DMS79 (cell line): ENCODE results near the gene SSUH2.
"Not testable (repeated sequence)": the region's sequence is repeated elsewhere in the genome, so short reads cannot be mapped to it uniquely, and the experiment has no call there.

Experiments
- DNase-seq: peaks from one replicate; lab custom pipeline; 2025; lab: John Stamatoyannopoulos, UW

SSUH2 gene

DNA sequence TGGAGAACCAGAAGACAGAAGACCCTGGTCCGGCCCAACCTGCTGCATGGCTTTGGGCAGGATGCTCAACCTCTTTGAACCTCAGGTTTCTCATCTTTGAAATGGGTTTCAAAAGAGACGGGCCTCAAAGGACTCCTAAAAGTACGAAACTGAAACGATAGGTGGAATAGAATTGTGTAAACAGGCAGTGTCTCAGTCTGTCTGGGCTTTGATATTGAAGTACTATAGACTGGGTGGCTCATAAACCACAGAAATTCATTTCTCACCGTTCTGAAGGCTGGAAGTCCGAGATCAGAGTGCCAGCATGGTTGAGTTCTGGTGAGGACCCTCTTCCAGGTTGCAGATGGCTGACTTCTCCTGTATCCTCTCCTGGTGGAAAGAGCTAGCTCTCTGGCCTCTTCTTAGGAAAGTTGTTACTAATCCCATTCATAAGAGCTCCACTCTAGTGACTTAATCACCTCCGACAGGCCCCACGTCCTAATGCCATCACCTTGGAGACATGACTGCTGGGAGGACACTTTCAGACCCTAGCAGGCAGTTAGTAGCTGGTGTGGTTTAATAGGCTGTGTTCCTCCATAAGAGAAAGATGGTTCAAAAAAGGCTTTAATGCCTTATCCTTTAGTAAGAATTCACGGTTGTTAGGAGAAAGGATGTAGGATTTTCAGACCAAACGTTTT lies 35.7 kb downstream of the SSUH2 start:
- no peak for DNase-seq

DNA sequence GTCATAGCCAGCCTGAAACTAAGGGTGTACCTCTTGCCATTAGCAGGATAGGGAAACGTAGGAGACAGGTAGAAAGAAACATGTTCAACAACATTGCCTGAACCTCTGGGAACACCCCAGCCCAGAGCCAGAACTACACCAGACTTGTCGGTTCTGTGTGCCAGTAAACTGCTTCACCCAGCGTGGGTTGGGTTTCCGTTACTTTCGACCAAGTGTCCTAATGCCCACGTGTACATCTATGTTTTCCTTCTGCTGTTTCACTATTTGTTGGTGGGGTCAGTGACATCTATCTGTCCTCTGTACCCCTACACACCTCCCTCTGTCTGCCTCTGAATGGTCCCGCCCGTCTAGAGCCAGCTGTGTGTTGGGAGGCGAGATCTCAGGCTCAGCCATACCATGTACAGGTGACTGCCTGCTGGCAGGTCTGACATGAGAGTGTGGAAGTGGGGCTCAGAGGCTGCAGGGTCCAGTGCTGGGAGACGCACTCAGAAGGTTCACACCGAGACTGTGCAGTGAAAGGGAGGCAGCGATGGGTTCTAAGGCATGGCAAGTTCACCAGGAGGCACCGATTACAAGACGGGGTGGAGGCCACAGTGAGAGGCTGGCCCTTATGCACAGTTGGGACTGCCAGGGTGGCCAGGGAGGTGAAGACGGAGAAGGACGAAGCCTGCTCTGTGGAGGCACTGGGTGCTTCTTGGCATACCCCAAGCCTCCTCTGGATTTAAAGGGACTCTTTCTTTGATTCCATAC lies 36.4 kb downstream of the SSUH2 start:
- no peak for DNase-seq

DNA sequence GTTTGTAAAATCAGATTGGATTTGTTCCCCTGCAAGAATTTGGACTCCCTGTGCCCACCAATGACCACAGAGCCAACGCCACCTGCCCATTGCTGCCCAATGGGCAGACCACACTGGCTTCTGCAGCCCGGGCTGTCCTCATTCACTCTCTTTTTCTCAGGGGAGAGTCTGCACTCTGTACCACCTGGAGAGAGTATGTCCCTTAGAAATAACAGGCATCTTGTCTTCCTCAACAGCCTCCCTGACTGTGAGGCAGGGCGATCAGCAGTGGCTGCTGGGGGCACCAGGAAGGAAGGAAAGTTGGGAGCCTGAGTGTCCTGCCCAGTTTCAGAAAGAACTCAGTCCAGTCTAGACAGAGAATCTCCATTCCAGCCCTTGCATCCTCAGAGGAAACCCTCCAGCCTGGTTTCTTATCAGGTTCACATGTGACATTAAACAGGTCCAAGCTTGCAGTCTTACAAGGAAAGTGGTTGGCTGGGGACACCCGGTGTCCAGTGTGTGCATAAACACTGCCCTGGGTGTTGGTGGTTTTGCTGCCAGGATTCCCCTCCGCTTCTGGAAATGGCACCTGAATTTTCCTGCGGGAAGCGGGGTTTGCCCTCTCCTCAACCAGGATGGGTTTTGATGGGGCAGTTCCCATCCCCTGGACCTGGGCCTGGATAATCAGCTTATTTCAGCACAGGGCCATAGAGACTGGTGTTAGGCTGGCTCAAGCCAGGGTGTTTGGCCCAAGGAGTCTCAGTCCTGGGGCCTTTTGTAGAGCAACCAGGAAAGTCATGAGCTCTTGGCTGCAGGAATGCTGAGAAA lies 37.2 kb downstream of the SSUH2 start:
- no peak for DNase-seq

DNA sequence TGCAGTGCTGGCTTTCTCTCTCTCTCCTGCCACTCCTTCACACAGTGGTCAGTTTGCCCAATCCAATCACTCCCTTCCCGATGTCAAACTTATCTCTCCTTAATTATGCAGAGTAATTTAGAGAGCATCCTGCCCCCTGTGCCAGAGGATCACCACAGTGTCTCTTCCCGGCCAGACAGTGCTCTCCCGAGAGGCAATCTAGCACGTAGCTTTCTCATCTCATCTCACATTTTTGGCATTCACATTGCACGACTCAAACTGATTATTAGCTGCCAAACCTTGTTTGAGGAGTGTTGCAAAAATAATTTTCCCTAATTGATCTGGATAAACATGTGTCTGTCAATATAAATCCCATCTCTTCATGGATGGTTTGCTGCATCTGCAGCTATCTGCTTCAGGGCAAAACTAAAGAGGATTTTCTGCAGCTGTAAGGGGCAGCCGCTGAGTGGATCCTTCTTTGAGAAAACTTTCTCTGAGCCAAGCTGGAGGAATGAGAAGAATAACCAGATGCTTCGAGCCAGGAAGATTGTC lies 37.8 kb downstream of the SSUH2 start:
- no peak for DNase-seq

DNA sequence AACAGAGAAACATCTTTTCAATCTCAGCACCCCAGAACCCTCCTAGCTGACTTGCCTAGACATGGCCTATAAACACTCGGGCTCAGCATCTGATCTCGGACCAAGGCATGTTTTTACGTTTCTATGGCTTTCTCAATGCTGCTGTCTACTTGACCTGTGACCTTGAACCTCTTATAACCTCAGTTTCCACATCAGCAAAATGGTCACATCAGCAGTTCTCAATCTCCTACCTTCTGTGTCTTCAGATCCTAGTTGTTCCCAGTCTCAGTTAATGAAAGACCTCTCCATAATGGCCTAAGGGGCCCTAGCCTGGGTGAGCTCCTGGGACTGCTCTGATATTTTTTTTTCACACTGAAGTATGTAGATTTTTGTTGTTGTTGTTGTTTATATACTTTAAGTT lies 39.6 kb downstream of the SSUH2 start:
- no peak for DNase-seq

DNA sequence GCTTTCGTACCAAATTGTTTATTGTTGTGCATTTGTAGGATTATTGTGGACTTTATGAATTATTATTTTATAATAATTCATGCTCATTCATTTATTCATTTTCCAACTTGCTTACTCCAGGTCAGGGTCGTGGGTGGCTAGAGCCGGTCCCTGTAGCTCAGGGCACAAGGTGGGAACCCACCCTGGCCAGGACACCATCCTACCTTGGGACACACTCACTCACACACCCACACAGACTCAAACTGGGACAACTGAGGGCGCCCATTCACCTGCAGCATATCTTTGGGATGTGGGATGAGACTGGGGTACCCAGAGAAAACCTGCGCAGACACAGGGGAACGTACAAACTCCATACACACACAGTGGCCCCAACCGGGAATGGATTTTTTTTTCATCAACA lies 40.6 kb downstream of the SSUH2 start:
- no peak for DNase-seq

DNA sequence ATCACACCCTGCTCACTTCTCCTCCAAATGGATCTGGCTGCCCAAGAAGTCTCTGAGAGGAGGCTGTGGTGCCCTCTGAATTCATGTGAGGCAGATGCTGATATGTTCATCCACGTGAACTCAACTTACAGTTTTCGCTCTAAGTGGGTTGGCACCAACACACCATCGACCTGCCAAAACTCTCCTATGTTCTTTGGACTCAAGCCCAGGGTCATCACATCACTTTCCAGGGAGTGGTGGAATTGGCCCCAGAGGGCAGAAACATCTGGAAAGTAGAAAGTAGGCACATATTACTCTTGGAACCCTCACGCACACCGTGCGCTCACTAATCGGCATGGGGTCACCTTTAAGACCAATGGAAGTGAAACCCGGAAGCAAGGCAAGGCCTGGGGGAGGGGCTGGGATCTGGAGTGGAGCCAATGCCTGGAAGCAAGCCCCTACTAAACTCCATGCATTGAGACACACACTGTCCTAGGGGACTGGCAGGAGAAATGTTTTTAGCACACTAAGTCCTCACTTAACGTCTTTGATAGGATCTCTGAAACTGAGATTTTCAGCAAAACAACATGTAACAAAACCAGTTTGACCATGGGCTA lies 41.4 kb downstream of the SSUH2 start:
- no peak for DNase-seq

DNA sequence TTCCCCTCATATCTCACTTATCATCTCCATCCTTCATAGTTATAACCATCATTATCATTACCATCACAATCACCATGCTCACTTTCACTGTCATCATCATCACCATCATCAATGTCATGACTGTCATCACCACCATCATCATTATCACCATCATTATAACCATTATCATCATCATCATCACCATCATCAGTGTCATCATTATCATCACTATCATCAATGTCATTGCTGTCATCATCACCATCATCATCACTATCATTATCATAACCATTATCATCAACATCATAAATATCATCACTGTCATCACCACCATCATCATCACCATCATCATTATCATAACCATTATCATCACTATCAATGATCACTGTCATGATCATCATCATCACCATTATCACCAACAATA lies 44.1 kb downstream of the SSUH2 start:
- DNase-seq, result no peak

DNA sequence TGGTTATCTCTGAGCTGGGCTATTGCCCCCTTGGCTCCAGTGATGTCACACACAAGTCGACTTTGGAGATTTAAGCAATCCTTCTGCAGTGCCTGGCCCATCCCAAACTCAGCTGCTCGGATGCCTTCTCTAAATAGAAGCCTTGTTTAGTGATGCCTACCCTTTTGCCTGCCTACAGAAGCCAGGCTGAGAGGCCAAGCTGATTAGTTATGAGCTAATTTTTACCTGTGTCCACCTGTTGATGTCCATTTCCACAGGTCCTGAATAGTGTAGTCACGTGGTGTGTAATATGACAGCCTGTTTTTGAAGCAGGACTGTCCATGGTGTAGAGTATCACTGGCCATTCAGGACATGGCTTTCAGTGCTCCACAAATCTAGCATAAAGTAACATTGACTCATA lies 45.5 kb downstream of the SSUH2 start:
- DNase-seq, result no peak

DNA sequence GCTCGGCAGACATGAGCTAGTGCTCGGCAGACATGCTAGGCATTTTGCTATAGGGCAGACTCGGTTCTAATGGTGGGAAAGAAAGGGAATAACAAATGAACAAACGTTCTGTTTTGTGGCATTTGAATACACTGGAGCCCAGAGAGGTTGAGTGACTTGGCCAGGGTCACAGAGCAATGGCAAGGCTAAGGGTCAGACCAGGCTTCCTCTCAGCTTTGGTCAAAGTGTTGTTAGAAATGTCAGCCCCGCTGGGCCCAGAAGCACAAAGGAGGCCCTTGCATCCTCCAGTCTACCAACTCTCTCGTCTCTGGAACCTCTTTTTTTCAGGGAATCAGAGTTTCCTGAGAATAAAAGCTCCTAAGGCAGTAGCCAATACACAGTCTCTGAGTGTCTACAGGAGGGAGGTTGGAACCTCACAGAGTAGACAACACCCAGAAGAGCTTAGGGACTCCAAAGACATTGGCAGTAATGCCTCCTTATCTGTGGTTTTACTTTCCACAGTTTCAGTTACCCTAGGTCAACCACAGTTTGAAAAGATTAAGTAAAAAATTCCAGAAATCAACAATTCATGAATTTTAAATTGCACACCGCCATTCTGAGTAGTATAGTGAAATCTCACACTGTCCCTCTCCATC lies 47.3 kb downstream of the SSUH2 start:
- no peak for DNase-seq

DNA sequence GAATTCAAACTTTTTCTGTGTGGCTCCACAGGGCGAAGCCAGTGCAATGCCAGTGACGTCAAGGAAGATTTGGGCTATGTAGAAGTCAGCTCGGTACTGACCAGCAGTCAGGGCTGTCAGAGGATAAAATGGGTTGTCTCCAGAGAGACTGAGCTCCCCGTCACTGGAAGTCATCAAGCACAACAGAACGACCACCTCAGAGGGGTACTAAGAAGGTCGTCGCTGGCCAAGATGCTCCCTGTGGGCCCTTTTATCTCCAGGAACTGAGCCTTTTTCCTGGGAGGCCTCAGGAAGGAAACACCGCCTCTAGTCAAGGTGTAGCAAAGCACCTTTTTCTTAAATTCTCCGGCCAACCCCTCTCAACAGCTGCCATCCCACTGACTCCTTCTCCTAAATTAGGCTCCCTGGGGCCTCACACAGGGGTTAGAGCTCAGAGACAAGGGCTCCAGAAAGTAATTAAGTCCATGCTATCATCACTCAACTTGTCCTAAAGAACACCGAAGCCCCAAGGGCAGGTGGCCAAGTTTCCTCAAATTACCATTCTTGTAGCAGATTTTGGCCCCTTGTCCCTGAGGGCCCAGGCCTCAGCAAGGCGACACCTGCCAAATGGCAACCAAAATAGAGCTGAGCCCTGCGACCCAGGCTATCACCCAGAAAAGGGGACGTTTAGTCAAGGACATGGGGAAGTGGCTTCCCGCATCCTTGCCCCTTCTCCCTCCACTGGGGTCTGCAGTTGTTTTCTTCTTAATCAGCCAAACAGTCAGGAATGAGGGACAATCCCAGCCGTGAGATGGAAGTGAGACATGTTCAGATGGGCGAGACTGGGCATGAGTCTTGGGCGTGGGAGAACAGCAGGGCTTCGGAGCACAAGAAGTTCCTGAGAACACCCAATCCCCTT lies 48.0 kb downstream of the SSUH2 start:
- DNase-seq, result no peak

DNA sequence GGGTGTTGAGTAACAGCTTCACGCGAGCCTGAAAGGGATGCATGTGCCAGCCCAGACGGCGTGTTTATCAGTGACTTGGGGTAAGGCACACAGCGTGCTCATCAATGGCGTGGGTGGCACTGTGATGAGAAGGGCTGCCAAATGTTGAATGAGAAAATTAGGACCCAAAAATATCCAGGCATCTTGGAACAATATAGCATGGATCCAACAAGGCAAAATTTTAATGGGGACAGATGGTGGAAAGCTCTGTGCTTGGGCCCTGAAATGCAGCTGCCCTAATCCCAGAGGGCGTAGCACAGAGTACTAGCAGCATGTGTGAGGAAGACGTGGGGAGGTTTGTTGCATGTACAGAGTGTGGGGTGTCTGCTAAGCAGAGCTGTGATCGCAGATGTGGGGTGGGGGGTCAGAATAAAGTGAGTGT lies 48.9 kb downstream of the SSUH2 start:
- DNase-seq, result no peak

DNA sequence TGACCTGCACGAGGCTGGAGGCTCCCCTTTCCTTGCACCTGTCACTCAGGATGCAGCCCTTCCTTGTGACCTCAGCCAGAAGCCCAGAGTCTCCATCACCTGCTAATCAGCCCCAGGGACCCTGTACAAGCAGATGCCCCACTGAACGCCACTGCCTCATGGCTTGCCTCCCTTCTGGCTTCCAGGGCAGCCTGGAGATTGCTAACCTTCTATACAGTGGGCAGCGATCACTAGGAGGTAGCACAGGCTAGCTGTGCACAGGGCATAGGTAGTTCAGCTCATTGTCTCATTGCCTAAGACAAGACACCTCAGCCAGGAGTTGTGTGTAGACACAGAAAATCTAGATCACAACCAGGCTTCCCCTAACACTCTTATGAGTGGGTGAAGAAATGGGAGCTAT lies 49.3 kb downstream of the SSUH2 start:
- no peak for DNase-seq

DNA sequence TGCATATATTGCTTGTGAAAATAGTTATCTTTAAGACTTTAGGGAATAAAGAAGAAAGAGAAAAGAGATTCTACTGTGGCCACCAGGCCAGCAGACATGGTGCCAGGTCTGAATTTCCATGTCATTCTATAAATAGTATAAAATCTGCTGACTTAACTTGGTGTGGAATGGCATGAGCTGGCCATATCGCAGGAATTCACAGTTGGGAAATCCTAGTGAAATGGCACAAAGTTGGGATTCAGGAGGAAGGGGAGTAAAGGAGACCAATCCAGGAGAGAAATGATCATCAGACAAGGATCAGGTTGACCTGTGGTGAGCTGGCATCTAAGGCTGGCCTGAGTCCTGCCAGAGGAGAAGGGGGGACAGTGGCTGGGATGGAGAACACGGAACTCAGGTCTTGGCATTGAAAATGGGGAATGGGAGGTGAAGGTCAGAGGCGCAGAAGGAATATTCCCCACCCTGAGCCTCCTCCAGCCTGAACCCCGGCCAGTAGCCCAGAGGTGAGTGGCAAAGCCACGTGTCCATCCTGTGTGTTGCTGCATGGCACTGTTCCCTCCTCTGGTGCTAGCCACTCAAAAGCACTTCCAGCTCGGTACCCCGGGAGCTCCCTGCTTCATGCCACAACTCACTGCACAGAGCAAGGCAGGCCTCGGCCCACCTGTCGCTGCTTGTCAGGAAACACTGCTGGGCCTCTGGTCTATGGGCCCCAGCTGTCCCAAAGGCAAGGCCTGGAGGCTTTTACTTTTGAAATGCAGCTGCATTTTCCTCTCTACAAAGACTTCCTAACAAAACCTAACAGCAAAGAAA lies 51.4 kb downstream of the SSUH2 start:
- no peak for DNase-seq

DNA sequence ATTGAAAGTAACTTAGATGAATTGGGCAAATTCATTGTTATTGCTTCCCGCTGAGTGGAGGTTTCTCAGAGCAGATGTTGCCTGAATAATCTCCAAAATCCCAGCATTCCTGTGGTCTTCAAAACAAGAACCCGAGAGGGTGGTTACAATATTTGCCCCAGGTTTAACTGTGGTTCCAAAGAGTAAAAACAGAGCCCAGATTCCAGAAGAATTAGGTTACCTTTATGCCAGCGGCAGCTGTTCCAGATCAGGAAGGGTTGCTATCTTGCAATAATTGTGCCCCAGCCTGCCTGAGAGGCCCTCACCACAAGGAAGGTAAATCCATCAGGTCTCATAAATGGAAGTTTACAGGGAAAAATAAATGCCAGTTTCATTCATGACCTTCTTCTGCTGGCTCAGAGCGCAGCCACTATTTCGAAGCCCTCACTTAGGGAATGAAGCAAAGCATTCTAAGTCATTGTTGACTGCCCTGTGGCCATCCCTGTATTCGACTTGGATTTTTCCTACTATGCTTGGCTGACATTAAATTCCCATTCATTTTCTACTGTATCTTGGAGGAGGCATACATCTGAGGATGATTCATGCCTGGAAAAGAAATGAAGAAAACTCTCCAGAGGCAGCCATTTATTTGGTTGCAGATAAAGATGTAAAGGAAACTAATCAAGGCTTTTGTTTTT lies 54.6 kb downstream of the SSUH2 start:
- no peak for DNase-seq

DNA sequence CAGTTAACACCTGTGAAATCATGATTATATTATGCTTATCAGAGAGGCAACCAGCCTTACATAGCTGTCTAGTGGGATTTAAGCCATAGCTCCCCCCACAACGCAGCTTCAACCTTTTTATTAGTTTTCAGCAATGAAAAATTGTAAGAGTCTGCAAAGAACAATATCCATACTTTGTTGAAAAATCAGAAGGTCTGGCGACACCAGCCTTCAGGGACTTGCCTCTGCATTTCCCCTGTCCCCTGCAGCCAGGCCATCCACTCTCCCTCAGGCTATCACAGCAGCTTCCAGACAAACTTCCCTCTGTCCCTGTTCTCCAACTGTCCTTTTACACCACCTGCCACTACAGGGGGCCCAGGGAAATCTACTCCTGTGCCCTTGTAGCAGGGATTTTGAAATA lies 59.9 kb downstream of the SSUH2 start:
- no peak for DNase-seq

DNA sequence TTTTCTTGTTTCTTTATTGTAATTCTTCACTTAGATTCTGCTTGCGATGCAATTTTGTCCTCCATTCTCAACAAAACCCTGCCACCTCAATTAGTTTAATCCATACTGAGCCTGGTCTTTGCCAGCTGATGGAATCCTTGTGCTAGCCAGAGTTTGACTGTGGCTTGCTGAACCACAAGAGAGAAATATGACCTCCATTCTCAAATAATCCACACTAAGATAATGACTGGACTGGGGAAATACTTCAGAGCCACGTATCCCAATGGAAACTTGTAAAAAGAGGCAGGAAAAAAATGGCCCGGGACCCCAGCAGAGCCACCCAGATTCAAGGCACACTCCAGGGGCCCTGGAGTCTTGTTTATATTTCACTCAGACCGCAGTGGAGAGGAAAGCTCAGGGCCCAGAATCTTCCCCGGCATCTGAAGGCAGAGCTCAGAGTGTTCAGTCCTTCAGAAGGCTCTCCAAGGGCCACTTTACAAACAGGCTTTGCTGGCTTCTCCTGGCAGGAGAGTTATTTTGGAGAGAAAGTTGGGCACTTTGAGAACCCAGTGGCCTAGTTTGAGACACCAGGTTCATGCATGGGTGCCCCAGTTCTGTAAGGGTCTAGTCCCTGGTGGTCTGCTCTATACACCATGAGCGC lies 62.7 kb downstream of the SSUH2 start:
- no peak for DNase-seq

DNA sequence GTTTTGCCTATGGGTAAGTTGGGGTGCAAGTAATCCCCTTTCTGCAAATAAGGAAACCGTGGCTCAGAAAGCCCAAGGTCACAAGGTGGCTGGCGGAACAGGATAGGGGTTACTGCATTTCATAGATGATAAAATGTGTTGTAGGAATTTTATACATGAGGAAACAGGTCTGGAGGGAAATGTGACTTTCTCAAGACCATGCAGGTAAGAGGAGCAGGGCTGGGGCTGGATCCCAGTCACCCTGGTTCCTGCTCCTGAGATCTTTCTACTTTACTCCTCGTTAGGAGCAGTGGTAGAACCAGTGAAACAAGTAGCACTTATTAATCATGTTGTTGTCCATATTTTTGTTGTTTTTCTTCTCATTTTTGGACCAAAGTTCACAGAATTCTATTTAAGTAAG lies 63.2 kb downstream of the SSUH2 start:
- DNase-seq, result no peak

DNA sequence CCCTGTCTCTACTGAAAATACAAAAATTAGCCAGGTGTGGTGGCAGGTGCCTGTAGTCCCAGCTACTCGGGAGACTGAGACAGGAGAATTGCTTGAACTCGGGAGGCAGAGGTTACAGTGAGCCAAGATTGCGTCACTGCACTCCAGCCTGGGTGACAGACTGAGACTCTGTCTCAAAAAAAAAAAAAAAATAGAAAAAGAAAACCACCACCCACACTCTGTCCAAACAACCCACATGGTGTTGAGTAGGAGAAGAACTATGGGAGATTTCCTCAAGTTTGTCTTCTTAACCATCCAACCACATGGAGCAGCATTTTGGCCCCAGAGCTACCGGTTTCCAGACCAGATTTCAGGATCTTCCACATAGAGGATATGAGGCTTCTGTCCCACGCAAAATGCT lies 64.2 kb downstream of the SSUH2 start:
- DNase-seq, result not testable (repeated sequence)
